COLO668 (cell line): ENCODE data around the gene RAB29.

Source experiments
- DNase-seq: peaks from one replicate; lab custom pipeline; 2025; ENCODE audit not compliant: unreplicated experiment; lab: John Stamatoyannopoulos, UW

The RAB29 gene

DNA sequence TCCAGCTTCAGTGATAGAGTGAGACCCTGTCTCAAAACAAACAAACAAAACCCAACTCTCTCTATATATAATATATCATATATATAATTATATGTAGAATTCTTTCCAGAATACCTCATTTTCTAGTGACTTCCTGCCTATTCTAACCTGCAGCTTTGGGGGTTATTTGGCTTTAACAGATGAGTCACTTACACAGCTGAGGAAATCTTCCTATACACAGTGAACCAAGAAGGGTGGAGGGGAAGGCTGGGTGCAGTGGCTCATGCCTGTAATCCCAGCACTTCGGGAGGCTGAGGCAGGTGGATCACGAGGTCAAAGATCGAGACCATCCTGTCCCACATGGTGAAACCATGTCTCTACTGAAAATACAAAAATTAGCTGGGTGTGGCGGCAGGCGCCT, 9.2 kb downstream of the RAB29 start:
- DNase-seq: no peak

GRCh38 chr1:205764578-205764977, 10.7 kb downstream of the RAB29 start:
- no peak for DNase-seq

DNA sequence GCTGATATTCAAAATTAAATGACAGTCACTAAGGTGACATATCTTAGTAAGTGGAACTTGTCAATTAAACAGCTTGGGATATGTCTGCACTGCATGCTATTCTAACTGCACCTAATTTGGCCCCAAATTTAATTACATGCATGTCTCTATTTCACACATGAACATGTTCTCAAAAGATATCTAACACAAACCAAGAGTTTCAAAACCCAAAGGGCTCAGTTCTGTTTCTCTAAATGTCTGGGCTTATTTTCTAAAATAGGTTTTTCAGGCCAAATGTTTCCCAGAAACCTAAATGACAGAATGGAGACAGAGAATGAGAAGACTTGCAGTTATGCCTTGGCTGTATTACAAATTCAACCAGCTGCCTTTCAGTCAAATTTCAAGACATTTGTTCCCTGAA, 11.3 kb downstream of the RAB29 start:
- DNase-seq: no peak

- DNase-seq: no peak
Observed at GRCh38 chr1:205760606-205761005, 14.7 kb downstream of the RAB29 start.

DNA sequence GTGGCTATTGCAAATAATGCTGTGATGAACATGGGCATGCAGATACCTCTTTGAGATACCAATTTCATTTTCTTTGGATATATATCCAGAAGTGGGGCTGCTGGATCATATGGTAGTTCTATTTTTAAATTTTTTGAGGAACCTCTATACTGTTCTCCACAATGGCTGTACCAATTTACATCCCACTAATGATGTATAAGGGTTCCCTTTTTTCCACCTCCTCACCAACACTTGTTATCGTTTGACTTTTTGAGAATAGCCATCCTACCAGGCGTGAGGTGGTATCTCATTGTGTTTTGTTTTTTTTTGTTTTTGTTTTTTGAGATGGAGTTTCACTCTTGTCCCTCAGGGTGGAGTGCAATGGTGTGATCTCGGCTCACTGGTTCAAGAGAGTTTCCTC, 18.7 kb downstream of the RAB29 start:
- DNase-seq: no peak

DNA sequence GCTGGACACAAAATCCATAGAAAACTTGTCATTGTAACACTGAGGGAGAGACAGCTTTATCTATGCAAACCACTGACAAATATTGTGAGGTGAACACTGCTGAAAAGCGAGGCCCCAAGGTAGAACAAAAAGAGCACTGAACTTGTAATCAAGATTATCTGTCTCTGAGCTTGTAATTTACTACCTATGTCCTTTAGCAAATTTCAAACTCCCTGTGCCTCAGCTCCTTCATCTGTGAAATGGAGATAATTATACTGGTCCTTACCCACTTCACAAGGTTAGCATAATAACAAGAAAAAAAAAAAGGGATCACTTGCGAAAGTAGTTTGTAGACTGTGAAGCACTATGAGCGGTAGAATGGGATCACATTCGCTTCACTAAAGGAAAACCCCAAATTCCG, 20.4 kb downstream of the RAB29 start:
- no peak for DNase-seq

DNA sequence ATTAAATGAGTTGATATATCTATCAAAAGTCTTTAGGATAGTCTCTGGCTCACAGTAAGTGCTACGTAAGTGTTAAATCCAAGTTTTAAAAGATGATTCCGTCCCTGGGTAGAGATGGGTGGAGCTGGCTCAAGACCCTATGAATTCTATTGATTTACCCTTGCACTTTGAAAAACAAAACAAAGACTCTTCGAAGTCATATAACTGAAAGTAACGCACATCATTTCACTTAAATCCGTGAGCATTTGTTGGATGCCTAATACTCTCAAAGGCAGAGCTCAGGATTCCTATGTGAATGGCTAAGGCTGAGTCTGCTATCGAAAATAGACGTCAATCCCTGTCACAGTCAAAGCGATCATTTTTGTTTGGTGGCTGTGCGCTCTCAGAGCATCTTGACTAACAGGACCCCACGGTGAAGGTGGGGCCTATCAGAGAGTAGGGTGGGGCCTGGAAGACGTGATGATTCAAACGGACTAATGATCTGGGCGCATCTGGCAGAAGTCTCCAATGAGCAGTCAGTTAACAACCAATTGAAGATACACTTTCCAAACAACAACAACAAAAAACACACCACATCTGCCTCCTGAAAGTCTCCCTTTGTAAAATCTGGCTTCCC, 24.1 kb downstream of the RAB29 start:
- no peak for DNase-seq

DNA sequence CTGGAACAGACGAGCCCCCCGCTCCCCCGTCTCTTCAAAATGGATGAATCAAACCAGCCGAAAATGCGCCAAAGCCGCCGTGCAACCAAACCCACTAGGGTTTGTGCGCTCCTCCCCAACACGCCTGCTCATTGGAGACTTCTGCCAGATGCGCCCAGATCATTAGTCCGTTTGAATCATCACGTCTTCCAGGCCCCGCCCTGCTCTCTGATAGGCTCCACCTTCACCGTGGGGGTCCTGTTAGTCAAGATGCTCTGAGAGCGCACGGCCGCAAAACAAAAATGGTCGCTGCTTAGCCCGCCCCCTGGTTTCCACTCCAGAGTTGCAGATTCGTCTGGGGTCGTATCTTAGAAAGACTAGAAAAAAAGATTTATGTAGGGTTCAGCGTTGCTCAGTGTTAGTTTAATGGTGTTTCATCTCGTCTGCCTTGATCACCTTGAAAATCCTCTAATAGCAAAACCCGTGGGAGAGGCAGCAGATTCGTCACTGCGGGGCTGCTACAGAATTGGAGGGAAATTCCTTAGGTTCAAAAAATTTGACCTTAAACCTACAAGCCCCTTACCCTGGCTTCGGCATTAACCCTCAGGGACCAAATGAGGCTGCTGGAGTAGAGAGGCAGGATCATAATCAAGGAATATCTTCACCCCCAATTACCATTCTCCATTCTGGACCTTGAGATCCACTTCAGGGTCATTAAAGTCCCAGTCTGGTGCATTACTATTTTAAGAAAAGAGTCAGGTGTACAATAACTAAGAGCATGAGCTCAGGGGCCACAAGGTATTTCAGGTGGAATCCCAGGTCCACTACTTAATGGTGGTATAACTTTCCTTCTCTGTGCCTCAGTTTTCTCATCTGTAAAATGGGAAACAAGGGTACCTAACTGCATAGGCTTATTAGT, 24.9 kb downstream of the RAB29 start, which contains the start of gene NUCKS1:
Gene NUCKS1, minus strand, starts transcription at position 45 of the 898 bp plus-strand sequence. CDS start 209 bp downstream, outside the sequence.
- peak; percentile 98 for DNase-seq

- DNase-seq: peak; percentile 97
Observed at GRCh38 chr1:205749234-205750137, 25.8 kb downstream of the RAB29 start.

DNA sequence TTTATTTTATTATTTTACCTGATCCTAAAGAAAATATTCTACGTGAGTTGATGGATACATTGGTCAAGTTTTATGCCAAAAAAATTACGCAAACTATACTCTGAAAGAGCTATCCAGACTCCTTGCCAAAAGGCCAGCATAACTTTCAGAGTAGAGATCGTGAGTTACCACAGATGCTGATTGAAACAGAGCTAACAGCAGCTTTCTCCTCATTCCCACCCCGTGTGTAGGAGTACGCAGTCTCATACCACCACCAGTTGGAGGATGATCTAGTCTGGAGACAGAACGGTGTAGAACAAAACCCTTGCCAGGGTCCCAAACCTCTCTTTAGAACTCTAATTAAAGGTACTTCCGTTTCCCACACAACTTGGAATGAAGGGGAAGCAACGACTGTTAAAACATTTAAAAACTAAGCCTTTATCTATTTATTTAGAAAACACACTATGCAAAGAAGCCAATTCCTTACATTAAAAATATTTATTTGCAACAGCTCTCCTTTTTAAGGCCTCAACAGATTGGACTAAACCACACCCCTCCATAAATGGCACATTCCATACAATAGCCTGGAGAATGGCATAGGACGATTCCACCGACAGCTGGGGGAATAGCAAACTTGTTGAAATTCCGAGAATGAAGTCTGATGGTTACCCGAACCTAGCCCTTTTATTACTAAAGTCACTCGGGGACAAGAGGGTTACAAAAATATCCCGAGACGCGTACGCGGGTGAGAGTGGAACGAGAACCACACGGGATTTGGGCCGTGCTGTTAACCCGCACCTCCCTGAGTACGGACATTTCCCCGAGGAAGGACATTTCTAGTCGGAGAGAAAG, 26.7 kb downstream of the RAB29 start:
- peak; percentile 73 for DNase-seq

DNA sequence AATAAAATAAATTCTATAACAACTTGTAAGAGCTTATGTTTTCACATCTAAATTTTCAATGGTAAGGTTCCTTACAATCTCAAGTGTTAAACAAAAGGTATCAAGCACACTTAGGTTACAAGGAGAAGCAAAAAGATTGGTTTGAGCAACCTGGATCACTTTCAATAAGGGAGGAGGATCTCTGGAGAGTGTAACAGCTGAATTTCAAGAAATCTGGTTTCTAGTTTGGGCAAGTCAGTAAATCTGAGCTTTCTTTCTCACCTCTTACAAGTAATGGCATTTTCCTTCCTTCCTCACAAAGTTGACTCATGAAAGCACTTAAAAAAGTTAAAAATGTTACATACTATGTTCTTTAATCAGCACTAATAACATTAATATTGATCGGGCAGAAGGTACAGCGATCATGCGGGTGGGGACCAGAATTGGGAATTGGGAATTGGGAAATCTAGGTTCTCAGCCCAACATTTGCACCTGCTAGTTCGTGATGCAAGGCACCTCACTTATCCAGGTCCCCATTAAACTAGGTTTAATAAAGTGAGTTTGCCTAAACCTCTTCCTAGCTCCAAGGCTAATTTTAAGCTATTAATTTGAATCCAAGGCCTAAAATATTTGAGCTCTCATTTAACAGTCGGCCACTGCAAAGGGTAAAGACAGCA, 28.4 kb downstream of the RAB29 start:
- DNase-seq: no peak

DNA sequence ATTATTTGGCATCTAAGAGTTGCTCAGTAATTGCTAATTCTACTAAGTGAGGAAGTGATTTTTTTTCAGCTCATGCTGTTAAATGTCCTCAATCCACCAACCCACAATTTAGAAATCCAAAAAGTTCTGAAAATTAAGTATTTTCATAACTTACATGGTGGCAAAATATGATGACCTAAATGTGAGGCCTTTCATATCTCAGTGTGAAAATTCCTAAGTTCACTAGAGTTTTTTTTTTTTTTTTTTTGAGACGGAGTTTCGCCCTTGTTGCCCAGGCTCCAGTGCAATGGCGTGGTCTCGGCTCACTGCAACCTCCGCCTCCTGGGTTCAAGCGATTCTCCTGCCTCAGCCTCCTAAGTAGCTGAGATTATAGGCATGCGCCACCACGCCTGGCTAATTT, 30.9 kb downstream of the RAB29 start:
- no peak for DNase-seq

GRCh38 chr1:205743977-205744376, 31.3 kb downstream of the RAB29 start:
- DNase-seq: no peak

GRCh38 chr1:205741681-205742080, 33.6 kb downstream of the RAB29 start:
- no peak for DNase-seq

GRCh38 chr1:205739348-205740160, 35.7 kb downstream of the RAB29 start:
- no peak for DNase-seq

GRCh38 chr1:205735218-205735617, 40.1 kb downstream of the RAB29 start:
- DNase-seq: no peak

GRCh38 chr1:205733438-205734175, 41.7 kb downstream of the RAB29 start:
- no peak for DNase-seq

- DNase-seq: no peak
Observed at GRCh38 chr1:205729945-205730610, 45.2 kb downstream of the RAB29 start.
